Gastrocnemius medialis (tissue), 4 donors: ENCODE measurements around the gene RPA3. TPM values are rescaled to one million over a fixed set of nuclear protein-coding genes. Genes with fewer than 3 reads are reported as not detected.

ENCODE experiments used
- ATAC-seq, 2 donors: fragments of 150-250 bp; one replicate each; pipeline ENCODE4 v1.9.1; 2016
- DNase-seq, 2 donors: peaks; one replicate each; pipeline ENCODE4 v3.0.0-alpha.2; 2019
- H3K27ac ChIP-seq, 4 donors: fragments of 200-600 bp; sonication (generic); 1 replicate in 1 of 4; 2 replicates in 3 of 4; pipeline ENCODE4 v1.5.1; 2016 to 2018; ENCODE audit warnings: mild to moderate bottlenecking in 2 of 4, moderate library complexity in 1 of 4
- H3K27me3 ChIP-seq, 3 donors: fragments of 200-600 bp; sonication (generic) in 2 of 3; 1 replicate in 1 of 3; 2 replicates in 2 of 3; pipeline versions ENCODE4 v1.5.1 to v1.6.0; 2016 to 2019; ENCODE audit warnings: mild to moderate bottlenecking in 1 of 3, moderate library complexity in 1 of 3
- H3K36me3 ChIP-seq, 2 donors: fragments of 200-600 bp; sonication (generic) in 1 of 2; one replicate each; pipeline ENCODE4 v1.5.1; 2017 to 2018
- H3K4me1 ChIP-seq, 2 donors: fragments of 200-600 bp; sonication (generic) in 1 of 2; one replicate each; pipeline ENCODE4 v1.5.1; 2016 to 2017; ENCODE audit warnings: mild to moderate bottlenecking in 2 of 2
- H3K4me3 ChIP-seq, 4 donors: fragments of 200-600 bp; sonication (generic) in 3 of 4; 1 replicate in 1 of 4; 2 replicates in 3 of 4; pipeline ENCODE4 v1.5.1; 2016 to 2019; ENCODE audit warnings: mild to moderate bottlenecking in 2 of 4
- H3K9me3 ChIP-seq, 3 donors: fragments of 200-600 bp; sonication (generic) in 2 of 3; 1 replicate in 1 of 3; 2 replicates in 2 of 3; pipeline ENCODE4 v1.5.1; 2016 to 2019
- CTCF ChIP-seq, 5 experiments: fragments of 450-650 bp in 3 of 5; fragments of 200-600 bp in 2 of 5; sonication (generic) in 2 of 5; IDR thresholded peaks in 4 of 5; conservative IDR thresholded peaks in 1 of 5; 1 replicate in 4 of 5; 2 replicates in 1 of 5; pipeline ENCODE4 v1.5.1; 2016 to 2019; ENCODE audit warnings: antibody characterized with exemption in 5 of 5, mild to moderate bottlenecking in 3 of 5, moderate library complexity in 3 of 5
- POLR2A ChIP-seq, 2 donors: fragments of 450-650 bp; IDR thresholded peaks; one replicate each; pipeline ENCODE4 v1.6.1; 2017; ENCODE audit warnings: antibody characterized with exemption in 2 of 2, mild to moderate bottlenecking in 2 of 2, moderate library complexity in 2 of 2
- in situ Hi-C, 4 donors: fragments of 200-750 bp; cut with MboI; loops; one replicate each; pipeline versions ENCODE4 v1.15.0 to v1.8.0; 2017; ENCODE audit warnings: low sequenced_read_pairs in 4 of 4
- intact Hi-C: fragments of 100-400 bp; cut with DNase I; formaldehyde crosslinking; loops from one replicate; pipeline ENCODE4 v1.15.1; 2023; ENCODE audit warnings: low total_unique reads
- total RNA-seq, 4 donors: library from RNA; depleted of rRNA; stranded (reverse); fragments of >200 nt; gene quantifications; one replicate each; pipeline versions ENCODE4 v1.1.0 to v1.2.3, GENCODE V29; 2016

RPA3 gene
- total RNA-seq, 4 donors from 2014 or later: 4.7 to 14.3 (median 12.5) TPM

- intact Hi-C loops: no loop called here
- ATAC-seq (peak in 1 of 2 donors; percentile 48), DNase-seq (no peak)
- Histone ChIP-seq H3K27me3 (no peaks in the 10 kb centered on the region), H3K9me3 (no peaks in the 10 kb centered on the region), H3K4me1 (peaks cover 34 to 52% of the 10 kb centered on the region in 2 donors), H3K36me3 (no peaks in the 10 kb centered on the region), H3K4me3 (no peak overlapping the region), H3K27ac (peak overlapping the region in 2 of 4 donors; percentile 28 to 50)
- TF ChIP-seq POLR2A (IDR thresholded peaks at IDR 0.05) (no peak), CTCF (IDR thresholded peaks at IDR 0.05 in 4 of 5, conservative IDR thresholded peaks at IDR 0.05 in 1 of 5) (no peak)
- in situ Hi-C loops: no loop called here
These were observed 15.6 kb downstream of the RPA3 start for GRCh38 chr7:7702826-7703225.

GRCh38 chr7:7701527-7701926 lies 16.9 kb downstream of the RPA3 start:
- Histone ChIP-seq H3K4me3 (no peak overlapping the region), H3K4me1 (peaks cover 30 to 56% of the 10 kb centered on the region in 2 donors), H3K27me3 (no peaks in the 10 kb centered on the region), H3K27ac (peak overlapping the region in 2 of 4 donors; percentile 11 to 24), H3K36me3 (no peaks in the 10 kb centered on the region), H3K9me3 (no peaks in the 10 kb centered on the region)
- in situ Hi-C loops: no loop called here
- ATAC-seq (no peak), DNase-seq (no peak)
- intact Hi-C loops: no loop called here
- no peak for TF ChIP-seq POLR2A (IDR thresholded peaks at IDR 0.05)
- TF ChIP-seq CTCF (IDR thresholded peaks at IDR 0.05 in 4 of 5, conservative IDR thresholded peaks at IDR 0.05 in 1 of 5): no peak

GRCh38 chr7:7699970-7700369 lies 18.4 kb downstream of the RPA3 start:
- H3K27ac ChIP-seq: peak overlapping the region in 3 of 4 donors; percentile 12 to 61 (median 37)
- H3K4me1 ChIP-seq: peaks cover 31 to 57% of the 10 kb centered on the region in 2 donors
- ATAC-seq: no peak
- no peaks in the 10 kb centered on the region for H3K36me3 ChIP-seq
- TF ChIP-seq CTCF (IDR thresholded peaks at IDR 0.05 in 4 of 5, conservative IDR thresholded peaks at IDR 0.05 in 1 of 5) (no peak), POLR2A (IDR thresholded peaks at IDR 0.05) (no peak)
- intact Hi-C loops (no loop called here), in situ Hi-C loops (loop anchor here in 1 of 4 donors (25.0 kb wide), 1 partner anchor 262 kb away; the partner anchor contains the start of gene GLCCI1)
- DNase-seq: no peak
- no peak overlapping the region for H3K4me3 ChIP-seq
- no peaks in the 10 kb centered on the region for H3K9me3 ChIP-seq
- no peaks in the 10 kb centered on the region for H3K27me3 ChIP-seq

GRCh38 chr7:7699380-7699779 lies 19.0 kb downstream of the RPA3 start:
- in situ Hi-C loops: loop anchor here in 1 of 4 donors (25.0 kb wide), 1 partner anchor 263 kb away; the partner anchor contains the start of gene GLCCI1
- Histone ChIP-seq H3K27ac (peak overlapping the region; percentile 12 to 61 (median 36)), H3K4me1 (peaks cover 33 to 61% of the 10 kb centered on the region in 2 donors), H3K4me3 (no peak overlapping the region), H3K9me3 (no peaks in the 10 kb centered on the region), H3K27me3 (no peaks in the 10 kb centered on the region), H3K36me3 (no peaks in the 10 kb centered on the region)
- no peak for TF ChIP-seq POLR2A (IDR thresholded peaks at IDR 0.05)
- DNase-seq (no peak), ATAC-seq (no peak)
- intact Hi-C loops: no loop called here

GRCh38 chr7:7698930-7699329 lies 19.5 kb downstream of the RPA3 start:
- no peaks in the 10 kb centered on the region for H3K27me3 ChIP-seq
- H3K4me3 ChIP-seq: no peak overlapping the region
- intact Hi-C loops: no loop called here
- no peaks in the 10 kb centered on the region for H3K36me3 ChIP-seq
- ATAC-seq: no peak
- H3K4me1 ChIP-seq: peaks cover 33 to 61% of the 10 kb centered on the region in 2 donors
- TF ChIP-seq CTCF (IDR thresholded peaks at IDR 0.05 in 4 of 5, conservative IDR thresholded peaks at IDR 0.05 in 1 of 5): no peak
- no peak for TF ChIP-seq POLR2A (IDR thresholded peaks at IDR 0.05)
- no peaks in the 10 kb centered on the region for H3K9me3 ChIP-seq
- peak overlapping the region; percentile 12 to 61 (median 36) for H3K27ac ChIP-seq
- DNase-seq: no peak
- in situ Hi-C loops: loop anchor here in 1 of 4 donors (25.0 kb wide), 1 partner anchor 263 kb away; the partner anchor contains the start of gene GLCCI1
